Neural cell (in vitro differentiated cells): ENCODE results near the gene PTPRQ. TPM values are rescaled to one million over a fixed set of nuclear protein-coding genes. Genes with fewer than 3 reads are reported as not detected.

ENCODE experiments used
- H2AFZ ChIP-seq: fragments of 200-600, 300-800 bp; sonication (generic), shearing (Covaris generic); 2 replicates; pipeline ENCODE4 v1.6.0; 2014; ENCODE audit warnings: low read depth, mild to moderate bottlenecking, antibody characterized with exemption, low read length, moderate library complexity
- H3F3A ChIP-seq: fragments of 200-600 bp; shearing (Covaris generic); 2 replicates; pipeline ENCODE4 v1.6.1; 2016; ENCODE audit warnings: mild to moderate bottlenecking, moderate library complexity, mixed read lengths, antibody characterized with exemption, low read length; ENCODE audit not compliant: insufficient read depth, poor library complexity, severe bottlenecking
- H3K27ac ChIP-seq: fragments of 200-600, 300-800 bp; sonication (generic), shearing (Covaris generic); 2 replicates; pipeline ENCODE4 v1.5.1; 2014; ENCODE audit warnings: mild to moderate bottlenecking, low read length, moderate library complexity
- H3K27me3 ChIP-seq: fragments of 300-800, 200-600 bp; sonication (generic), shearing (Covaris generic); 2 replicates; pipeline ENCODE4 v1.6.0; 2014; ENCODE audit warnings: mild to moderate bottlenecking, low read depth, low read length, moderate library complexity; ENCODE audit not compliant: insufficient read depth
- H3K36me3 ChIP-seq: fragments of 300-800, 200-600 bp; sonication (generic), shearing (Covaris generic); 2 replicates; pipeline ENCODE4 v1.5.1; 2014; ENCODE audit warnings: mild to moderate bottlenecking, antibody characterized with exemption, low read length, moderate library complexity; ENCODE audit not compliant: insufficient read depth
- H3K4me2 ChIP-seq: fragments of 300-800, 200-600 bp; sonication (generic), shearing (Covaris generic); 2 replicates; pipeline ENCODE4 v1.6.0; 2014; ENCODE audit warnings: mild to moderate bottlenecking, low read length
- H3K4me3 ChIP-seq: fragments of 300-800, 200-600 bp; sonication (generic), shearing (Covaris generic); 2 replicates; pipeline ENCODE4 v1.5.1; 2014; ENCODE audit warnings: mild to moderate bottlenecking, low read length, moderate library complexity
- H3K79me2 ChIP-seq: fragments of 200-600 bp; shearing (Covaris generic); replicated peaks from 2 replicates; pipeline ENCODE4 v1.6.0; 2014; ENCODE audit warnings: mild to moderate bottlenecking, low read length, moderate library complexity; ENCODE audit not compliant: insufficient read depth
- H3K9ac ChIP-seq: fragments of 300-800, 200-600 bp; sonication (generic), shearing (Covaris generic); 2 replicates; pipeline ENCODE4 v1.6.1; 2016; ENCODE audit warnings: mild to moderate bottlenecking, low read length, mixed read lengths
- H3K9me2 ChIP-seq: fragments of 200-600 bp; shearing (Covaris generic); 2 replicates; pipeline ENCODE4 v1.6.1; 2016; ENCODE audit warnings: mild to moderate bottlenecking, low read length, mixed read lengths; ENCODE audit not compliant: insufficient read depth
- H3K9me3 ChIP-seq: fragments of 200-600, 300-800 bp; sonication (generic), shearing (Covaris generic); 2 replicates; pipeline ENCODE4 v1.6.1; 2016; ENCODE audit warnings: mild to moderate bottlenecking, mixed run types, low read length, moderate library complexity, mixed read lengths
- H4K20me1 ChIP-seq: fragments of 200-600 bp; shearing (Covaris generic); 2 replicates; pipeline ENCODE4 v1.6.1; 2016; ENCODE audit warnings: mild to moderate bottlenecking, mixed run types; ENCODE audit not compliant: insufficient read depth
- CTCF ChIP-seq: fragments of 450-650 bp; IDR thresholded peaks from 2 replicates; pipeline ENCODE4 v1.5.1; 2014; ENCODE audit warnings: antibody characterized with exemption, mild to moderate bottlenecking, moderate library complexity; ENCODE audit not compliant: poor library complexity, severe bottlenecking
- EP300 ChIP-seq: fragments of 450-650 bp; conservative IDR thresholded peaks from 2 replicates; pipeline ENCODE4 v1.6.1; 2014; ENCODE audit warnings: antibody characterized with exemption, mild to moderate bottlenecking, moderate library complexity; ENCODE audit not compliant: poor library complexity, severe bottlenecking
- EZH2 ChIP-seq: fragments of 200-600, 300-800 bp; shearing (Covaris generic), sonication (generic); IDR thresholded peaks from 2 replicates; pipeline ENCODE4 v1.6.1; 2014; ENCODE audit warnings: antibody characterized with exemption, low read length, borderline replicate concordance, mild to moderate bottlenecking; ENCODE audit not compliant: insufficient read depth, poor library complexity, severe bottlenecking
- MXI1 ChIP-seq: fragments of 450-650 bp; conservative IDR thresholded peaks from 2 replicates; pipeline ENCODE4 v1.6.1; 2014; ENCODE audit warnings: antibody characterized with exemption, mild to moderate bottlenecking; ENCODE audit not compliant: poor library complexity, severe bottlenecking
- POLR2AphosphoS5 ChIP-seq: IDR thresholded peaks from 2 replicates; pipeline ENCODE4 v1.6.1; 2012
- RAD21 ChIP-seq: fragments of 450-650 bp; conservative IDR thresholded peaks from 2 replicates; pipeline ENCODE4 v1.6.1; 2014; ENCODE audit warnings: antibody characterized with exemption, mild to moderate bottlenecking, moderate library complexity
- SMC3 ChIP-seq: fragments of 450-650 bp; conservative IDR thresholded peaks from 2 replicates; pipeline ENCODE4 v1.6.1; 2014; ENCODE audit warnings: antibody characterized with exemption, mild to moderate bottlenecking, moderate library complexity; ENCODE audit not compliant: poor library complexity
- TAF1 ChIP-seq: IDR thresholded peaks from 2 replicates; pipeline ENCODE4 v1.6.1; 2012; ENCODE audit warnings: low read depth
- polyA plus RNA-seq: library from polyadenylated mRNA; depleted of rRNA; stranded (reverse); fragments of >200 nt; gene quantifications from 2 replicates; pipeline ENCODE4 v1.2.3, GENCODE V29; 2014
- TF ChIP-seq, protein P1 (sequence below): IDR thresholded peaks from 2 replicates; pipeline ENCODE4 v1.6.1; 2012; ENCODE audit warnings: borderline replicate concordance

PTPRQ gene
- polyA plus RNA-seq, 1 donor from 2014 or later, result not detected

- Histone ChIP-seq H3K9me2 (no peaks in the 10 kb centered on the region), H3K4me2 (no peak within 1 kb of the TSS), H4K20me1 (no peaks in the 10 kb centered on the region), H3K27ac (no peak within 1 kb of the TSS), H3K9ac (no peak within 1 kb of the TSS), H3K4me3 (no peak within 1 kb of the TSS), H3F3A (no peaks in the 10 kb centered on the region), H2AFZ (no peak within 1 kb of the TSS), H3K79me2 (no peaks in the 10 kb centered on the region), H3K9me3 (no peaks in the 10 kb centered on the region), H3K27me3 (peaks cover 9% of the 10 kb centered on the region), H3K36me3 (no peaks in the 10 kb centered on the region)
- TF ChIP-seq RAD21, result no peak
- no peak for TF ChIP-seq POLR2AphosphoS5
- no peak for TF ChIP-seq SMC3
- no peak for TF ChIP-seq CTCF
- TF ChIP-seq MXI1, result no peak
- no peak for TF ChIP-seq EZH2
- TF ChIP-seq, protein P1, sequence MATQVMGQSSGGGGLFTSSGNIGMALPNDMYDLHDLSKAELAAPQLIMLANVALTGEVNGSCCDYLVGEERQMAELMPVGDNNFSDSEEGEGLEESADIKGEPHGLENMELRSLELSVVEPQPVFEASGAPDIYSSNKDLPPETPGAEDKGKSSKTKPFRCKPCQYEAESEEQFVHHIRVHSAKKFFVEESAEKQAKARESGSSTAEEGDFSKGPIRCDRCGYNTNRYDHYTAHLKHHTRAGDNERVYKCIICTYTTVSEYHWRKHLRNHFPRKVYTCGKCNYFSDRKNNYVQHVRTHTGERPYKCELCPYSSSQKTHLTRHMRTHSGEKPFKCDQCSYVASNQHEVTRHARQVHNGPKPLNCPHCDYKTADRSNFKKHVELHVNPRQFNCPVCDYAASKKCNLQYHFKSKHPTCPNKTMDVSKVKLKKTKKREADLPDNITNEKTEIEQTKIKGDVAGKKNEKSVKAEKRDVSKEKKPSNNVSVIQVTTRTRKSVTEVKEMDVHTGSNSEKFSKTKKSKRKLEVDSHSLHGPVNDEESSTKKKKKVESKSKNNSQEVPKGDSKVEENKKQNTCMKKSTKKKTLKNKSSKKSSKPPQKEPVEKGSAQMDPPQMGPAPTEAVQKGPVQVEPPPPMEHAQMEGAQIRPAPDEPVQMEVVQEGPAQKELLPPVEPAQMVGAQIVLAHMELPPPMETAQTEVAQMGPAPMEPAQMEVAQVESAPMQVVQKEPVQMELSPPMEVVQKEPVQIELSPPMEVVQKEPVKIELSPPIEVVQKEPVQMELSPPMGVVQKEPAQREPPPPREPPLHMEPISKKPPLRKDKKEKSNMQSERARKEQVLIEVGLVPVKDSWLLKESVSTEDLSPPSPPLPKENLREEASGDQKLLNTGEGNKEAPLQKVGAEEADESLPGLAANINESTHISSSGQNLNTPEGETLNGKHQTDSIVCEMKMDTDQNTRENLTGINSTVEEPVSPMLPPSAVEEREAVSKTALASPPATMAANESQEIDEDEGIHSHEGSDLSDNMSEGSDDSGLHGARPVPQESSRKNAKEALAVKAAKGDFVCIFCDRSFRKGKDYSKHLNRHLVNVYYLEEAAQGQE, result no peak
- TF ChIP-seq EP300, result no peak
- no peak for TF ChIP-seq TAF1
Measured at GRCh38 chr12:80716696-80717469, 272.8 kb downstream of the PTPRQ start, which contains the start of gene MYF5. Gene MYF5, plus strand, starts transcription at chr12:80716912. Its CDS starts 152 bp downstream, at chr12:80717064.

DNA sequence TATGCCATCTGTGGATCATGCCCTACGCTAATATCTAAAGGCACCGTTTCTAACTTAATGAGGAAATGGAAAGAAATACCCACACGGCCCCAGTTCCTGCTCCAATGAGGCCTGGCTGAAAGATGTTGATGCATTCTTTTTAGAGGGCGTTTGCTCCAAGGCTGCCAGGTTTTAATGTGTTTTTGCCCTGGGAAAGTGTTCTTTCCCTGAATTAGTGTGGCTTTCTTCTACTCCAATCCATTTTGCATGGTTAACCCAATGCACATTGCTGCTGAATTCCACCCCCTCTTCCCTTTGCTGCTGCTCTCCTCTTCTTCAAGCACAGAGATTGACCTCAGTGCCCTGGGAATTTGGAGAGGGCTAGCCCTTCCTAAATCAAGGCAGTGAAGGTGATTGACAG is 273.8 kb downstream of the PTPRQ start:
- Histone ChIP-seq H4K20me1 (no peaks in the 10 kb centered on the region), H3K9ac (no peak overlapping the region), H3K79me2 (no peaks in the 10 kb centered on the region), H3K36me3 (no peaks in the 10 kb centered on the region), H3F3A (no peaks in the 10 kb centered on the region), H3K4me3 (no peak overlapping the region), H3K9me2 (no peaks in the 10 kb centered on the region), H3K27ac (no peak overlapping the region), H3K9me3 (no peaks in the 10 kb centered on the region), H2AFZ (no peak overlapping the region), H3K4me2 (no peak overlapping the region), H3K27me3 (peaks cover 9% of the 10 kb centered on the region)
- TF ChIP-seq MXI1 (no peak), TAF1 (no peak), POLR2AphosphoS5 (no peak), EZH2 (no peak), SMC3 (no peak), EP300 (no peak), RAD21 (no peak), CTCF (no peak)
- TF ChIP-seq, protein P1, result no peak
